ENCODE results near the gene NUDT6. TPM values are rescaled to one million over a fixed set of nuclear protein-coding genes. Genes with fewer than 3 reads are reported as not detected.

NUDT6 gene
- total RNA-seq, 1 donor from 2014 or later = 3.9 TPM

DNA sequence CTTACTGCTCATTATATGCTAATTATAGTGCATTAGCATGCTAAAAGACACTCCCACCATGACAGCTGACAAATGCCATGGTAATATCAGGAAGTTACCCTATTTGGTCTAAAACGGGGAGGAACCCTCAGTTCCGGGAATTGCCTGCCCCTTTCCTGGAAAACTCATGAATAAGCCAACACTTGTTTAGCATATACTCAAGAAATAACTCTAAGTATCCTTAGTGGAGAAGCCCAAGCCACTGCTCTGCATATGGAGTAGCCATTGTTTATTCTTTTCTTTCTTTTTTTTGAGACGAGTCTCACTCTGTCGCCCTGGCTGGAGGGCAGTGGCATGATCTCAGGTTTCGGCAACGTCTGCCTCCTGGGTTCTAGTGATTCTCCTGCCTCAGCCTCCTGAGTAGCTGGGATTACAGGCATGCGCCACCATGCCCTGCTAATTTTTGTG lies 15.5 kb downstream of the NUDT6 start:
- Histone ChIP-seq H3K4me3 (ENCODE audit: low read depth, low read length) (no peak overlapping the region), H3K27me3 (ENCODE audit: control insufficient read depth, insufficient read depth, low read length) (no peaks in the 10 kb centered on the region), H3K36me3 (ENCODE audit: control insufficient read depth, insufficient read depth, low read length) (no peaks in the 10 kb centered on the region)
- DNase-seq (ENCODE audit: low read depth) (no peak), FAIRE-seq (no peak)
- TF ChIP-seq, protein P1, sequence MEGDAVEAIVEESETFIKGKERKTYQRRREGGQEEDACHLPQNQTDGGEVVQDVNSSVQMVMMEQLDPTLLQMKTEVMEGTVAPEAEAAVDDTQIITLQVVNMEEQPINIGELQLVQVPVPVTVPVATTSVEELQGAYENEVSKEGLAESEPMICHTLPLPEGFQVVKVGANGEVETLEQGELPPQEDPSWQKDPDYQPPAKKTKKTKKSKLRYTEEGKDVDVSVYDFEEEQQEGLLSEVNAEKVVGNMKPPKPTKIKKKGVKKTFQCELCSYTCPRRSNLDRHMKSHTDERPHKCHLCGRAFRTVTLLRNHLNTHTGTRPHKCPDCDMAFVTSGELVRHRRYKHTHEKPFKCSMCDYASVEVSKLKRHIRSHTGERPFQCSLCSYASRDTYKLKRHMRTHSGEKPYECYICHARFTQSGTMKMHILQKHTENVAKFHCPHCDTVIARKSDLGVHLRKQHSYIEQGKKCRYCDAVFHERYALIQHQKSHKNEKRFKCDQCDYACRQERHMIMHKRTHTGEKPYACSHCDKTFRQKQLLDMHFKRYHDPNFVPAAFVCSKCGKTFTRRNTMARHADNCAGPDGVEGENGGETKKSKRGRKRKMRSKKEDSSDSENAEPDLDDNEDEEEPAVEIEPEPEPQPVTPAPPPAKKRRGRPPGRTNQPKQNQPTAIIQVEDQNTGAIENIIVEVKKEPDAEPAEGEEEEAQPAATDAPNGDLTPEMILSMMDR (IDR thresholded peaks at IDR 0.05; ENCODE audit: insufficient read depth, low read length, severe bottlenecking) = no peak

DNA sequence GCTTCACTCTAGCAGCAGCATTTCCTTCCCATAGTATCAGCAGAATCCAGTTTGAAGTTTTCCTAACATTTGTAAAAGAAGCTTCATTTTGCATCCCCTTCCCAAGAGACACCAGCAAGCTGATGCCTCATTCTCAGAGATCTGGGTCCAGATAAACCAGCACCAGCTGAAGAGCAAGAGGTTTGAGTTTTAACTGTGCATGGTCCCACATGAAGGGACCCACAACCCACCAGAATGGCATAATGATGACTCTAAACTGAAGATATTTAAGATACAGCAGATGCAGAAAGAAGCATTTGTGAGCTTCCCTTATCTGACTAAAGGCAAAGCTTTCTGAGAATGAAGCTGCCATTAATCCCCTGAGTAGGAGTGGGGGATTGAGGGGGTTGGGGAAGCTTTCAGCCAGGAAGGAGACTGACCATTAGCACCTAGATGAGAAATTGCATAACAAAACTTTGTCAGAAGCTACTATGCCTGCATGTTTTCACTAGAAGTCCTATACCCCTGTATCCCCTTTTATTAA lies 18.6 kb downstream of the NUDT6 start:
- TF ChIP-seq, protein P1 (IDR thresholded peaks at IDR 0.05; ENCODE audit: insufficient read depth, low read length, severe bottlenecking) = no peak
- DNase-seq (ENCODE audit: low read depth) = no peak
- Histone ChIP-seq H3K36me3 (ENCODE audit: control insufficient read depth, insufficient read depth, low read length) (no peaks in the 10 kb centered on the region), H3K27me3 (ENCODE audit: control insufficient read depth, insufficient read depth, low read length) (no peaks in the 10 kb centered on the region), H3K4me3 (ENCODE audit: low read depth, low read length) (no peak overlapping the region)
- FAIRE-seq = no peak

DNA sequence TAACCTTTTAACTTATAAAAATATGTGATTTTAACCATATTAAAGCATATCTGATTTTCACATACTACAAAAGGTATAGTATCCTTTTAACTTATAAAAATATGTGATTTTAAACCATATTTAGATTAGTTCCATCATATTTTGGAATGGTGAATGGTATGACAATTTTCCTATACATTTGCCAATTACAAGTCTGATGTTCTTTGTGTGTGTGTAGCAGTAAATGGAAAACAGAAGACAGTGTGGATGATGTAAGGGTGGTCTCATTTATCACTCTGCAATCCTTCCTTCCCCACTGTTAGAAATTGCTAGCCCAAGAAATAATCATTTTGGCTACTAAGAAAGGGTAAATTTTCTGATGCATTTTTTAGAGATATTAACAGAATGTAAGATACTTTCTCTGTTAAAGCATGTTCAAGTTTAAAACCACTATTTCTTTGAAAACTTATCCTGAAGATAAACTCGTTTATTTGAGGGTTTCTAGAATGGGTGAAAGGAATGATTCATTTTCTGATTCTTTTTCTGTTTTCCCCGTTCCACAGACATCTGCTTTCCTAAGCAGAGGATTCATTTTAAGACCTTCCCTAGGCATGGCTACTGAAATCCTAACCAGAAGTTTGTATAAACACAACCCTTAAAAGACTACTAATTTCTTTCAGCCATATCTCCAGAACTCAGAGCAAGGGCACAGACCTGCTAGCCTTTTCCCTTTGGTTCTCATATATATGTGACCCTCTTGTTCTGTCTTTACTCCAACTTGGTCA lies 21.0 kb downstream of the NUDT6 start:
- no peak overlapping the region for H3K4me3 ChIP-seq (ENCODE audit: low read depth, low read length)
- no peaks in the 10 kb centered on the region for H3K36me3 ChIP-seq (ENCODE audit: control insufficient read depth, insufficient read depth, low read length)
- no peak for DNase-seq (ENCODE audit: low read depth)
- no peak for FAIRE-seq
- TF ChIP-seq, protein P1 (IDR thresholded peaks at IDR 0.05; ENCODE audit: insufficient read depth, low read length, severe bottlenecking) = no peak
- no peaks in the 10 kb centered on the region for H3K27me3 ChIP-seq (ENCODE audit: control insufficient read depth, insufficient read depth, low read length)

DNA sequence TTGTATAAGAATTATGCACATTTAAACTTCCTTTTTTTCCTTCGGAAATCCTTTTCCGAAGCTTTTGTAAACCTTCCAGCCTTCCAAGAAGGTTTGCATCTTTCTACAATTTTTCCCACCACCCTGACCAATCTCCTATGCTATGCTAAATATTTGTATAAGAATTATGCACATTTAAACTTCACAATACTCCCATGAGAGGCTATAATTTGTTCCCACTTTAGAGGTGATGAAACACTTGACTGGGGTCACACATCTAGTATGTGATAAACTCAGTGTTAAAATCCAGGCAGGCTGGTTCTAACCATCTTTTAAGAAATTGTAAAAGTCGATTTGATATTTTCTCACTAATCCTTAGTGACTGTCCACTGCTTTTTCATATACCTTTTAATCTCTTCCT lies 22.1 kb downstream of the NUDT6 start:
- no peak for FAIRE-seq
- TF ChIP-seq, protein P1 (IDR thresholded peaks at IDR 0.05; ENCODE audit: insufficient read depth, low read length, severe bottlenecking) = no peak
- Histone ChIP-seq H3K4me3 (ENCODE audit: low read depth, low read length) (no peak overlapping the region), H3K36me3 (ENCODE audit: control insufficient read depth, insufficient read depth, low read length) (no peaks in the 10 kb centered on the region), H3K27me3 (ENCODE audit: control insufficient read depth, insufficient read depth, low read length) (no peaks in the 10 kb centered on the region)
- DNase-seq (ENCODE audit: low read depth) = no peak

DNA sequence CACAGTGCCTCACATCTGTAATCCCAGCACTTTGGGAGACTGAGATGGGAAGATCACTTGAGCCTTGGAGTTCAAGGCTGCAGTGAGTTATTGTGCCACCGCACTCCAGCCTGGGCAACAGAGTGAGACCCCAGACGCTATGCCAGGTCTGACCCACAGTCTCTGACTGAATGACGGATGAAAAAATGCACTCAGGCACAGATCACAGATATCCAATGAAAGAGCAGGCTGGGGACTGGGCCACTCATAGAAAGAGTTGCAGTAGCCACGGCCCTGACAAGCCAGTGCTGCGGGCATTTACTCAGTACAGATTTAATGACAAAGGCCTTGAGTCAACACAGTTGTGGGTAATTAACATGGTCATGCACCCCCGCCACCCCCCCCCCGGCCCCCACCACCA lies 22.7 kb downstream of the NUDT6 start:
- DNase-seq (ENCODE audit: low read depth) = no peak
- Histone ChIP-seq H3K36me3 (ENCODE audit: control insufficient read depth, insufficient read depth, low read length) (no peaks in the 10 kb centered on the region), H3K27me3 (ENCODE audit: control insufficient read depth, insufficient read depth, low read length) (no peaks in the 10 kb centered on the region), H3K4me3 (ENCODE audit: low read depth, low read length) (no peak overlapping the region)
- FAIRE-seq = no peak
- TF ChIP-seq, protein P1 (IDR thresholded peaks at IDR 0.05; ENCODE audit: insufficient read depth, low read length, severe bottlenecking) = no peak

All from bronchial epithelial cell (primary cell).